GM19468 (cell line): ENCODE results near the gene RNF144A.

Experiments used
- ATAC-seq: cut with Tn5 transposase; IDR thresholded peaks from one replicate; pipeline ENCODE4 v1.9.1; 2021; ENCODE audit warnings: mild to moderate bottlenecking, moderate library complexity, moderate number of reproducible peaks; ENCODE audit not compliant: unreplicated experiment; ENCODE audit errors: extremely low read depth

The RNF144A gene

GRCh38 chr2:7016601-7017211, 99.5 kb downstream of the RNF144A start:
- no peak for ATAC-seq

GRCh38 chr2:7017671-7018281, 100.6 kb downstream of the RNF144A start:
- ATAC-seq = no peak

- ATAC-seq = no peak
Observed at GRCh38 chr2:7018282-7018701, 101.1 kb downstream of the RNF144A start.

- no peak for ATAC-seq
Observed at GRCh38 chr2:7018767-7019166, 101.6 kb downstream of the RNF144A start.

- ATAC-seq = no peak
Observed at GRCh38 chr2:7019191-7019590, 102.0 kb downstream of the RNF144A start.

- ATAC-seq = no peak
Observed at GRCh38 chr2:7020059-7020458, 102.8 kb downstream of the RNF144A start.

- no peak for ATAC-seq
Observed at GRCh38 chr2:7020468-7020867, 103.3 kb downstream of the RNF144A start.

- no peak for ATAC-seq
Observed at GRCh38 chr2:7020939-7021470, 103.8 kb downstream of the RNF144A start.

- ATAC-seq = no peak
Observed at GRCh38 chr2:7022492-7023385, 105.5 kb downstream of the RNF144A start.

GRCh38 chr2:7023542-7023941, 106.3 kb downstream of the RNF144A start:
- no peak for ATAC-seq

- no peak for ATAC-seq
Observed at GRCh38 chr2:7024261-7024660, 107.0 kb downstream of the RNF144A start.

GRCh38 chr2:7025082-7025481, 107.9 kb downstream of the RNF144A start:
- no peak for ATAC-seq

- ATAC-seq = no peak
Observed at GRCh38 chr2:7026742-7027141, 109.5 kb downstream of the RNF144A start.

- no peak for ATAC-seq
Observed at GRCh38 chr2:7027411-7027810, 110.2 kb downstream of the RNF144A start.

- ATAC-seq = no peak
Observed at GRCh38 chr2:7027956-7028655, 110.9 kb downstream of the RNF144A start.

- no peak for ATAC-seq
Observed at GRCh38 chr2:7028846-7029245, 111.6 kb downstream of the RNF144A start.

- no peak for ATAC-seq
Observed at GRCh38 chr2:7029291-7030059, 112.3 kb downstream of the RNF144A start.

- ATAC-seq = no peak
Observed at GRCh38 chr2:7030810-7031209, 113.6 kb downstream of the RNF144A start.

- ATAC-seq = no peak
Observed at GRCh38 chr2:7031547-7032245, 114.5 kb downstream of the RNF144A start.
